Fibroblast of skin of left quadriceps (primary cell): ENCODE results near the gene HECW1.

Experiments
- DNase-seq, 2 experiments: peaks; one replicate each; pipeline ENCODE4 v3.0.0-alpha.2; 2013; ENCODE audit warnings: low read depth in 2 of 2

The HECW1 gene

DNA sequence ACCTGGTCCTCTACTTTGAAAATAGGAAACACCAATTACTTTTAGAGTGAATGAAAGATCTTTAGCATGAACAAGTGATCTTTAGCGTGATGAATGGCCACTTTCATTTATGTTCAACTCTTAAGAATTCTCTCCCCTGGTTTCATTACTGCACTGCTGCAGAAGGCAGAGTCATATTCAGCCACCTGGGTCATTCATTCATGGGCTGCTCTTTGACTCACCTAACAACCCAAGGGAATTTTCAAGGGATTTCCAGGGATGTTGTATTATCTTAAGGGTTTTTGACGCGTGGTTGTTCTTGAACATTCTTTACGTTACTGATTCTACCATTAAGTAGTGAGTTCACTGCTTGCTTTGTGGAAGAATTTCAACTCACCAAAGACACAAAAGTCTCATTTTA, 383.1 kb downstream of the HECW1 start:
- DNase-seq: no peak

DNA sequence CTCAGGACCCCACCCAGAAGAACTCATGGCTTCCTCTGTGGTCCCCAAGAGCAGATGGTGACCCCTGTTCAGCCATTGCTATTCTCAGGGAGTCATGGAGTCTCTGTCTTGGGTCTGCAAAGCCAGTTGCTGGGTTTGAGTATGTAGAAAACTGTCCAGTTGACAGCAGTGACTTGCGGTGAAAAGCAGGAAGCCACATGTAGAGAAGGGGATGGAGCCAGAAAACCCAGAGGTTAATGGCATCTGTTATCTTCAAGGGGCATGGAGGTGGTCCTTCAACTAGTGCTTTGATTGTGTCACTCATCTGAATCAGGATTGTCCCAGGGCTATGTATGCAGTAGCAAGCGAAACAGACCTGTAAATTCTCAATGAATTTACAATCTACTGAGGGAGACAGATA, 384.1 kb downstream of the HECW1 start:
- no peak for DNase-seq

- peak; percentile 74 for DNase-seq
Measured at GRCh38 chr7:43501870-43502269, 389.4 kb downstream of the HECW1 start.

- DNase-seq: no peak
Measured at GRCh38 chr7:43502941-43503340, 390.5 kb downstream of the HECW1 start.

- no peak for DNase-seq
Measured at GRCh38 chr7:43505412-43505811, 393.0 kb downstream of the HECW1 start.

GRCh38 chr7:43506460-43506859, 394.0 kb downstream of the HECW1 start:
- DNase-seq: no peak

DNA sequence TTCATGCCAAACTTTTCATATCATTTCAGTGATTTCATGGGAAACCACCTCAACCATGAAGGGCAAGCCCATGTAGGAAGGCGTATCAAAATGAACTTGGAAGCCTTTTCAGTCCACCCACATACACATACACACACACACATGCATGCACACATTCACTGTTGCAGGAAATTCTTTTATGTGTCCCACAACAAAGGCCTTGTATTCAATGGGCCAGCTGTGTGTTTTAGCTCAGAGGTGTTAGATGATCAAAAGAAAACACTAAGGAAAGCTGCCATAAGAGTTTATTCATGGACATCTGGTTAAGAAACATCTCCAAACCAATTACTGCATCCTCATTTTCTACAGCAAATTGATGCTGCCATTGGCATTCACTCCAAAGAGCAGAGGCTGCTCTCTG, 396.0 kb downstream of the HECW1 start:
- no peak for DNase-seq

DNA sequence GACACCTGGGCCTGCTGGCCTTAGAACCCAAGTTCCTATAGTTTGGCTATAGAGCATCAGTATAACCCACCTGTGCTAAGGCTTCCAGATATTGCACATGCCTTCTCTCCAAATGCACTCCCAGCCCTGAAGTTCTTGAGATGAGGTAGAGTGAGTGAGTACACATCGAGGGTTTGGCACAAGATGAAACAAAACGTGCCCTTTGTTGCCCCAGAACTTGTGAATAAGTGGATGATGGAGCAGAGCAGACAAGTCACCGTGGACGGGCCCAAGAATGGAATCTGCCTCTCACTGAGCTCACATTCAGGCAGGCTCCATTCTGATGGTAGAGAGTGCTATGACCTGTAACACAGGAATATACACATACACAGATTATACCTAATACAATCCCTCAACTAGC, 397.5 kb downstream of the HECW1 start:
- no peak for DNase-seq

- no peak for DNase-seq
Measured at GRCh38 chr7:43511029-43511428, 398.6 kb downstream of the HECW1 start.

GRCh38 chr7:43511769-43512515, 399.5 kb downstream of the HECW1 start:
- DNase-seq: no peak

- no peak for DNase-seq
Measured at GRCh38 chr7:43513251-43513650, 400.8 kb downstream of the HECW1 start.

DNA sequence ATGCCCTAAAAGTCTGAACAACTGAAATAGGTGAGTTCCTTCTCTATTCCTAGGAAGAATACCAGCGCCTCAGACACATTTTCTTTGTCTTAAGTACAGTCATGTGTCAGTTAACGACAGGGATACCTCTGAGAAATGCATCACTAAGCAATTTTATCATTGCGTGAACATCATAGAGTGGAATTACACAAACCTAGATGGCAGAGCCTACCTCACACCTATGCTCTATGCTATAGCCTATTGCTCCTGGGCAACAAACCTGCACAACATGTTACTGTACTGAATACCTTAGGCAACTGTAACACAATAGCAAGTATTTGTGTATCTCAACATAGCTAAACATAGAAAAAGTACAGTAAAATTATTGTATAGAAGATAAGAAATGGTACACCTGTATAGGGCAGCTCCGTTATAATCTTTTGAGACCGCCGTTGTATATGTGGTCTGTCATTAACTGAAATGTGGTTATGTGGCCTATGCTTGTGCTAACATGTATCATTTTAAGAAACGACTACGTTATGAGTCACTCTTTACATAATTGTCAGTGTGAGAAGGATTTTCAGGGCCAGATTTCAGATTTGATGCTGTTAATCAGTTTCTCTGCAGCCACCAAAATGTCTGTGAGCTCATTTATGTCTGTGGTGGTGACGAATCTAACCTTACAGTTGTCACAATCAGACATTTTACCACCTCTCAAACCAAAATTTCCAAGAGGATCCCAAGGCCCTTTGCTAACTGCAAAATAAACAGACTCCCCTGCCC, 404.3 kb downstream of the HECW1 start:
- DNase-seq: peak in 1 of 2 experiments; percentile 18

DNA sequence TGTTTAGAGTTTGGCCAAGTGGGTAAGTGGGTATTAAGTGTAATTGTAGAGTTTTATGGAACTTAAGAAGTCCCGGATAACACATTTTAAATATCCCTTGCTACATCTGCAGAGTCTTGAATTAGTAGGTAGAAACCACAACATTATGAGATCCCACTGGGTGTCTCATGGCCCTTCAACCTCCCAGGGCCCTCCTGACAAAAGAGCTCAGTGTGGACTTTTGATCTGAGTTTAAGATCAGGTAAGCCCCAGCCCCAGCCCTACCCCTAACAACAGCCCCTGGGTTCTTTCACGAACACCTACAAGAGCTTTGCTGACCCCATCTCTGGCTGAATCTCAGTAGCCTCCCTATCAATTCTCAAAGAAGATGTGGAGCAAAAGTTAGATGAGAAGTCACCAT, 405.0 kb downstream of the HECW1 start:
- no peak for DNase-seq

- DNase-seq: no peak
Measured at GRCh38 chr7:43520201-43520600, 407.8 kb downstream of the HECW1 start.

GRCh38 chr7:43522406-43523156, 410.1 kb downstream of the HECW1 start:
- peak in 1 of 2 experiments; percentile 31 for DNase-seq

DNA sequence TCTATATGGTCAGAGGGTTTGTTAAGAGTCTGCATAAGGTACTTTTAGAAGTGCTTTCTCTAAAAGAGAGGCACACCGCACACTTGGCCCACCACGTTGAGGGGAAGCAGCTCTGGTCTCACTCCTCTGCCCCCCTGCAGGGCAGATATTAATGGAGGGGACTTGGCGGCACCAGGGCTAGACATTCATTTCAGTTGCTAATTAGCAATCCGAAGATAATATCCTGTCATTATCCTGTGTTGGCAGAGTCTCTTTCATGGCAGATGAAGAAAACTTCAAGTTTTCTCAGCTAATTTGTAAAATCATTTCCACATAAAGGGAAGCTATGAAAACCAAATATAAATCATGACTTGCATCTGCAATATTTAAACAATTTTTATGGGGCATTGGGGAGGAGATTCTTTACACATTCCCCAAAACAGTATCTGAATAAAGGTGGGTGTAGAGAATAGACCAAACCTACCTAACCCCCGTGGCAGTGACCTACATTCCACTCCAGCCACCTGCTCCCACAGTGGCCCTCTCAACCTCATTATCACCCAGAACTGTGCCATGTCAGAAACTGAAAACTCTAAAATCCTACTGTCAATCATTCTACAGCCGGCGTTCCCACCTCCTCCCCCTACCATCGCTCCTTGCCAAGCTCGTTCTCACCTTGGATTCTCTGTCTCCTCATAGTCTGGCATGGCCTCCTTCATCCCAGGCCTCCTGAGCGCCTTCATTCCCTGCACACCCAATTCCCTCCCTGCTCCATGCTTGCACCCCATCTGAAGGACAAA, 416.3 kb downstream of the HECW1 start:
- DNase-seq: no peak

DNA sequence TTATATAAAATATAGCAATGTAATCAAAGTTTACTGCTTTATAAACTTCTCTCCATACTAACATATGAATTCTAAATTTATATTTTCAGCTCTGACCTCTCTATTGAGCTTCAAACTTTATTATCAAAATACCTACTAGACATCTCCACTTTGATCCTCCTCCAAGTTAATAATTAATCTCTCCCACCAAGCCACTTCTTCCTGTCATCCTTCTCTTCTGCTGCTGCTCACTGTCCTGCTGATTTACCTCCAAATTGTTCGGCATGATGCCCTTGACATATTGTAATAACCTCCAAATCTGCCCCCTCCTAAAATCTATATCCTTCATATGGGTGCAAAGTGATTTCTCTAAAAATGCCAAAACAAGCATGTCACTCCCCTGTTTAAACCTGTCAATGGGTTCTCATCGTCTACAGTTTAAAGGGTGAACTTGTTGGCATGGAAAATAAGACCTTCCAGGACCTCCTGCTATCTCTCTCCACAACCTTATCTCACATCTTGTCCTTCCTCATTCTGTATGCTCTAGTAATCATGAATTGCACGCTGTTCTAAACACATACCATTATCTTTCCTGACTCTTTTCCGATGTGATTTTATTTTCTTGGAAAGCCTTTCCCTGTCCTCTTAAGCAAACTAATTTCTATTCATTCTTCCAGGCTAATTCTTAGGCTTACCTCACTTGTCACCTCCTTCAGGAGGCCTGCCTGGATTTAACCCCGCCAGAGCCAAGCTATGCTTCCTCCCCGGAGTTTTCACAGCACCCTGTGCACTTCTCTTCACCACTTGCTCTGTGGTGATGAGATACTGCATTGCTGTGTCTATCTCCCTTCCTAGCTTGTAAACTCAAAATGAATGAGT, 418.3 kb downstream of the HECW1 start:
- DNase-seq: no peak

DNA sequence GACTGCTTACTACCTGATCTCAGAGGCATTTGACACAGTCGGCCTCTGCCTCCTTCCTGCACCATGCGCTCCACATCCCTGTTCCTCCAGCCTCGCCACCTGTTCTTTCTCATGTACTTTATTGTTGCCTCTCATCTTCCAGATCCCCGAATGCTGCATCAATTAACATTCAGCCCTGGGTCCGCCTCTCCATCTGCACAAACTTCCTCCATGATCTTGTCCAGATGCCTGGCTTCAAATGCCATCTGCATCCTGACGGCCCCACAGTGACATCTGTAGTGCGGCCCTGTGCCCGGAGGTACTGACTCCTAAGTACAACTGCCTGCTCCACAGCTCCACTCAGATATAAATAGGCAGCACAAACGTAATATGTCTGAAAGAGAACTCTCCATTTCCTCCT, 419.3 kb downstream of the HECW1 start:
- DNase-seq: no peak

DNA sequence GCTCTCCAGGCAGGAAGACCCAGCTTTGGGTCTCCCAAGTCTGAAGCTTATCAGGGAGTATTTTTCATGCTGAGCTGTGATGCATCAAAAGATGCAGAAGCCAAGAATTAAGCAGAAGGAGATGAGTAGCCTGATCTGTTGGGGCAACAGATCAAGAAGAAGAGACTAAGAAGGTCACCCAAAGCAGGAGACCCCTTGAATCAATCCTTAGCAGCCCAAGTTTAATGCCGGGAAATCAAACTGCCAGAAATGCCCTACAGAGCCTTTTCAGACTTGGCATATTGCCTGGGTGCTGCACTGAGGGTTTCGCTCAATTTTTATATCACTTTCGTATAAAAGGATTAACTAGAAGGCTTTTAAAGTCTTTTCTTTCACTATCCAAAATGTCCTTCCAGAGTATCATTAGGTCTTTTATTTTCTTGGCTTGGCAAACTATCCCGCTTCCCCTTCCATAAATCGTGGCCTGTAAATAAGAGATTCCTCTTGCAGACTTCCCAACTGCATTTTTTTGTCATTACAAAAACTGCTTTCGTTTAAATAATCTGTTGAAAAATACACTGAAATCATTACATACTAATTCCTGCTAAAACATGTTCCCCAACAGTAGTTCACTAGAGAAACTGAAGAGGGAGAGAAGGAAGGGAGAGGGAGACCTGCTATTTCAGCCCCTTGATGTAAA, 421.5 kb downstream of the HECW1 start:
- peak; percentile 76 to 80 for DNase-seq

- peak; percentile 50 to 56 for DNase-seq
Measured at GRCh38 chr7:43535031-43535451, 422.6 kb downstream of the HECW1 start.
